Epithelial cell of esophagus (primary cell): Measurements from ENCODE around the gene PTPRU.

Experiments
- DNase-seq: peaks from one replicate; pipeline ENCODE4 v3.0.0; 2010; ENCODE audit warnings: low read depth
- H3K4me3 ChIP-seq: 2 replicates; pipeline ENCODE4 v1.5.1; 2011; ENCODE audit warnings: mild to moderate bottlenecking, low read length, control low read depth
- CTCF ChIP-seq: IDR thresholded peaks from 2 replicates; pipeline ENCODE4 v1.5.1; 2011; ENCODE audit warnings: low read depth, mild to moderate bottlenecking, low read length, control low read depth, inconsistent platforms; ENCODE audit not compliant: insufficient read depth; ENCODE audit errors: missing control alignments

PTPRU gene

GRCh38 chr1:29331729-29332128 is 95.4 kb downstream of the PTPRU start:
- no peak for DNase-seq
- H3K4me3 ChIP-seq: no peak overlapping the region
- TF ChIP-seq CTCF: no peak

- TF ChIP-seq CTCF: peak; percentile 58
- peak; percentile 44 for DNase-seq
- no peak overlapping the region for H3K4me3 ChIP-seq
Observed at GRCh38 chr1:29332204-29332603, 95.9 kb downstream of the PTPRU start.

GRCh38 chr1:29333008-29333407 is 96.7 kb downstream of the PTPRU start:
- no peak for DNase-seq
- no peak overlapping the region for H3K4me3 ChIP-seq
- TF ChIP-seq CTCF: no peak

- H3K4me3 ChIP-seq: no peak overlapping the region
- no peak for TF ChIP-seq CTCF
- no peak for DNase-seq
Observed at GRCh38 chr1:29335573-29335972, 99.3 kb downstream of the PTPRU start.

- DNase-seq: peak; percentile 17
- H3K4me3 ChIP-seq: no peak overlapping the region
Observed at GRCh38 chr1:29338908-29339575, 102.7 kb downstream of the PTPRU start.

GRCh38 chr1:29341936-29342335 is 105.6 kb downstream of the PTPRU start:
- no peak overlapping the region for H3K4me3 ChIP-seq
- TF ChIP-seq CTCF: peak; percentile 26
- DNase-seq: no peak

More at GRCh38 chr1:29338908-29339575, 102.7 kb downstream of the PTPRU start:
- TF ChIP-seq CTCF: no peak

GRCh38 chr1:29342351-29342750 is 106.0 kb downstream of the PTPRU start:
- no peak for TF ChIP-seq CTCF
- no peak for DNase-seq
- H3K4me3 ChIP-seq: no peak overlapping the region
